SU-DHL-6 (cell line): ENCODE results near the gene BBS4.

Experiments
- H2AFZ ChIP-seq: fragments of 200-600 bp; sonication (generic); 2 replicates; pipeline ENCODE4 v1.6.1; 2014; ENCODE audit warnings: low read depth, mild to moderate bottlenecking, moderate library complexity, mixed read lengths, antibody characterized with exemption, low read length; ENCODE audit not compliant: severe bottlenecking
- H3F3A ChIP-seq: fragments of 200-600 bp; shearing (Covaris generic); 2 replicates; pipeline ENCODE4 v1.6.0; 2016; ENCODE audit warnings: antibody characterized with exemption, mild to moderate bottlenecking; ENCODE audit not compliant: insufficient read depth
- H3K27ac ChIP-seq: fragments of 200-600 bp; sonication (generic); 2 replicates; pipeline ENCODE4 v1.5.1; 2016; ENCODE audit warnings: low read depth, mild to moderate bottlenecking, low read length, moderate library complexity, mixed read lengths
- H3K27me3 ChIP-seq: fragments of 200-600 bp; sonication (generic), shearing (Covaris generic); 2 replicates; pipeline ENCODE4 v1.6.0; 2014; ENCODE audit warnings: mild to moderate bottlenecking, low read length
- H3K36me3 ChIP-seq: fragments of 200-600 bp; sonication (generic); 2 replicates; pipeline ENCODE4 v1.6.1; 2014; ENCODE audit warnings: mild to moderate bottlenecking, low read length, mixed read lengths
- H3K4me2 ChIP-seq: fragments of 300-600, 200-600 bp; shearing (Covaris generic), sonication (generic); 2 replicates; pipeline ENCODE4 v1.6.0; 2014; ENCODE audit warnings: low read length, low read depth, mild to moderate bottlenecking; ENCODE audit not compliant: poor library complexity, severe bottlenecking
- H3K4me3 ChIP-seq: fragments of 200-600 bp; sonication (generic); 2 replicates; pipeline ENCODE4 v1.5.1; 2014; ENCODE audit warnings: antibody characterized with exemption, low read length, mild to moderate bottlenecking, mixed read lengths; ENCODE audit not compliant: insufficient read depth, poor library complexity, severe bottlenecking
- H3K79me2 ChIP-seq: fragments of 200-600 bp; sonication (generic); 2 replicates; pipeline ENCODE4 v1.6.1; 2014; ENCODE audit warnings: mild to moderate bottlenecking, low read length, moderate library complexity; ENCODE audit not compliant: insufficient read depth
- H3K9ac ChIP-seq: fragments of 200-600 bp; sonication (generic); 2 replicates; pipeline ENCODE4 v1.7.0; 2014; ENCODE audit warnings: mild to moderate bottlenecking, low read length
- H3K9me2 ChIP-seq: fragments of 200-600 bp; sonication (generic); replicated peaks from 2 replicates; pipeline ENCODE4 v1.6.1; 2014; ENCODE audit warnings: low read length; ENCODE audit not compliant: insufficient read depth
- H3K9me3 ChIP-seq: fragments of 200-600 bp; sonication (generic); 2 replicates; pipeline ENCODE4 v1.6.1; 2014; ENCODE audit warnings: low read length, mixed read lengths; ENCODE audit not compliant: insufficient read depth
- H4K20me1 ChIP-seq: fragments of 200-600 bp; sonication (generic); 2 replicates; pipeline ENCODE4 v1.6.1; 2014; ENCODE audit warnings: low read depth, mild to moderate bottlenecking, antibody characterized with exemption, low read length, moderate library complexity, mixed read lengths
- EZH2phosphoT487 ChIP-seq: fragments of 200-600 bp; sonication (generic), shearing (Covaris generic); conservative IDR thresholded peaks from 2 replicates; pipeline ENCODE4 v1.6.1; 2018; ENCODE audit warnings: mild to moderate bottlenecking, antibody characterized with exemption, low read length, moderate library complexity, mixed read lengths
- TF ChIP-seq, protein P1 (sequence below): fragments of 200-600 bp; sonication (generic); IDR thresholded peaks from one replicate; pipeline ENCODE4 v1.5.1; 2017; ENCODE audit warnings: antibody characterized with exemption, mild to moderate bottlenecking, low read length, moderate library complexity; ENCODE audit not compliant: insufficient read depth, poor library complexity, severe bottlenecking

BBS4 gene

DNA sequence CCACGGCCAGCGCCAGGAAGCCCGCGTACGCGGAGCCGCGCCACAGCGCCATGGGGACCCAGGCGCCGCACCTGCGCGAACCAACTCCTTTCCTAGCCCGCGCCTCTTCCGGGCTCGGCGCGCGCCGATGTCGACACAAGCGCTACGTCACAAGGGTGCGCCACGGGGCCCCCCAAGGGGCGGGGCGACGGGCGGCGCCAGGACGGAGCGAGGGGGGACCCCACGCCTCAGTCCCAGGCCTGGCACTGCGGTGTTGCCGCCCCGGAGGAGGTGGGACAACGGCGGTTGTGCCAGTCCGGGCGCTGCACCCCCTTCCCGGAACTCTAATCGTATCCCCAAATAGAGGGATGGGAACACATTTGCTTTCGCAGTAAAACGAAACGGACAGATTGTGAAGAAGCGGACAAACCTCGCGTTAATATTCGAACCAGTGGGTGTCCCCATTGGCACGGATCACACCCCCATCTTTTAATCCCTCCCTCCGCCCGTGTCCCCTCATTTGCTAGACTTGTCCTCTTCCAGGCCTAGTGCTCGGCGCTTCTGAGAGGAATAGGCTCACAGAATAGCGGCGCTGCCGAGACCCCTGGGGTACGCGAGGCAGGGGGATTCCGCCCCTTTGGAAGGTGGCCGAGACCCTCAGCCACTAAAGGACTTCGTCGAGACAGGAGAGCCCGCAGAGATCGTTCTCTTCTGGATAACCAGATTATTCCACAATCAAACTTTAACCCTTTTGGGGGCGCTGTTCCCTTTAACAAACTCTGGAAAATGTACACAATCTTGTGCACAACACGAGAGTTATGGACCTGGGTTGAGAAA is 97.8 kb downstream of the BBS4 start, which contains the start of gene ADPGK:
TSS of gene ADPGK (minus strand) at position 119 of the 816 bp plus-strand sequence. CDS start at position 52, 67 bp downstream.
- H3F3A ChIP-seq = no peaks in the 10 kb centered on the region
- no peaks in the 10 kb centered on the region for H3K9me3 ChIP-seq
- no peaks in the 10 kb centered on the region for H3K9me2 ChIP-seq
- H3K27me3 ChIP-seq = no peaks in the 10 kb centered on the region
- no peak for TF ChIP-seq EZH2phosphoT487
- TF ChIP-seq, protein P1, sequence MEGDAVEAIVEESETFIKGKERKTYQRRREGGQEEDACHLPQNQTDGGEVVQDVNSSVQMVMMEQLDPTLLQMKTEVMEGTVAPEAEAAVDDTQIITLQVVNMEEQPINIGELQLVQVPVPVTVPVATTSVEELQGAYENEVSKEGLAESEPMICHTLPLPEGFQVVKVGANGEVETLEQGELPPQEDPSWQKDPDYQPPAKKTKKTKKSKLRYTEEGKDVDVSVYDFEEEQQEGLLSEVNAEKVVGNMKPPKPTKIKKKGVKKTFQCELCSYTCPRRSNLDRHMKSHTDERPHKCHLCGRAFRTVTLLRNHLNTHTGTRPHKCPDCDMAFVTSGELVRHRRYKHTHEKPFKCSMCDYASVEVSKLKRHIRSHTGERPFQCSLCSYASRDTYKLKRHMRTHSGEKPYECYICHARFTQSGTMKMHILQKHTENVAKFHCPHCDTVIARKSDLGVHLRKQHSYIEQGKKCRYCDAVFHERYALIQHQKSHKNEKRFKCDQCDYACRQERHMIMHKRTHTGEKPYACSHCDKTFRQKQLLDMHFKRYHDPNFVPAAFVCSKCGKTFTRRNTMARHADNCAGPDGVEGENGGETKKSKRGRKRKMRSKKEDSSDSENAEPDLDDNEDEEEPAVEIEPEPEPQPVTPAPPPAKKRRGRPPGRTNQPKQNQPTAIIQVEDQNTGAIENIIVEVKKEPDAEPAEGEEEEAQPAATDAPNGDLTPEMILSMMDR = peak; percentile 40
- peak within 1 kb of the TSS; percentile 99 for H3K9ac ChIP-seq
- peaks cover 46% of the 10 kb centered on the region for H3K79me2 ChIP-seq
- peak within 1 kb of the TSS; percentile 80 for H2AFZ ChIP-seq
- H3K27ac ChIP-seq = peak within 1 kb of the TSS; percentile 51
- no peaks in the 10 kb centered on the region; the same call in 1 of the 2 replicates for H3K36me3 ChIP-seq
- H3K4me3 ChIP-seq = peak within 1 kb of the TSS; percentile 99
- no peaks in the 10 kb centered on the region; the same call in 1 of the 2 replicates for H4K20me1 ChIP-seq
- H3K4me2 ChIP-seq = peak within 1 kb of the TSS; percentile 79

DNA sequence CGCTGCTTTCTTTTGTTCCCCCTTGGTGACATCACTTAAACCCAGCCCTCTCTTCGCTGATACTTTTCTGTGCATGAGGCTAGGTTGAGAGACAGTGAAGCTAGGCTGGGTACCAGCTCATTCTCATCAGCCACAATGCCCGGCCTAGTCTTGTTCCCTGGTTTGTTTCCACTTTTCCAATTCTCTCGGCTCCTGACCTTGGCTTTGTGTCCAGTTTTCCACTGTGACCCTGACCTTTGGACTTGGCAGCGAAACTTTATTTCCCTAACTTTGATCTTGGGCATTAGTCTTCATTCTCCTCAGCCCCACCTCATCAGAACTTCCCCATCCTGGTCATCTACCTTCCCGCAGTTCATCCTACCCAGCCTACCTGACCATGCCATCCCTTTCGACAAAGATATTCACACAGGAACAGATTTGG is 98.5 kb downstream of the BBS4 start:
- H3K9me3 ChIP-seq = no peaks in the 10 kb centered on the region
- H3K27ac ChIP-seq = no peak overlapping the region
- no peaks in the 10 kb centered on the region for H3K27me3 ChIP-seq
- H3F3A ChIP-seq = no peaks in the 10 kb centered on the region
- peak overlapping the region; percentile 99 for H3K9ac ChIP-seq
- H4K20me1 ChIP-seq = no peaks in the 10 kb centered on the region
- H3K4me3 ChIP-seq = peak overlapping the region; percentile 99
- H3K9me2 ChIP-seq = no peaks in the 10 kb centered on the region
- no peaks in the 10 kb centered on the region; the same call in 1 of the 2 replicates for H3K36me3 ChIP-seq
- H3K79me2 ChIP-seq = peaks cover 40% of the 10 kb centered on the region
- peak overlapping the region; percentile 77 for H3K4me2 ChIP-seq
- TF ChIP-seq EZH2phosphoT487 = no peak
- TF ChIP-seq, protein P1 = no peak
- peak overlapping the region; percentile 80 for H2AFZ ChIP-seq

DNA sequence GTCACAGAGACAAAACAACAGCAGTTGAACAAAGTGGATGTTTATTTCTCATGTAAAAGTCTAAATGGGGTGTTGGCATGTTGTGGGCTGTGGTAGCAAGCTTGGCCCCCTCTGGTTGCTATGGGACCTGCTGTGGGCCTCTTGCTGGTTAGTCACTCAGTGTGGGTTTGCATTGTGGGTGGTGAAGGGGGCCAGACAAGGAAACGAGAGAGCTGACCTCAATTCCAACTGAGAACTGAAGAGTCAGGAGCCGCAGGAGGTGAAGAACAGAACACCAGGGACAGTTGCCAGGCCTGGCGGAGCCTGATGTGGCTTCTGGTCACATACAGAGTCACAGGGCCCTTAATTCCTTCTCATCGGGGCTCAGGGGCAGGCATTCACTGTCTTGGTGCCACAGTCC is 99.4 kb downstream of the BBS4 start:
- Histone ChIP-seq H2AFZ (peak overlapping the region; percentile 28), H3K9me3 (no peaks in the 10 kb centered on the region), H3F3A (no peaks in the 10 kb centered on the region), H4K20me1 (no peaks in the 10 kb centered on the region), H3K27ac (no peak overlapping the region), H3K36me3 (no peaks in the 10 kb centered on the region; the same call in 1 of the 2 replicates), H3K79me2 (peaks cover 31% of the 10 kb centered on the region), H3K4me2 (no peak overlapping the region), H3K9ac (no peak overlapping the region), H3K9me2 (no peaks in the 10 kb centered on the region), H3K27me3 (no peaks in the 10 kb centered on the region), H3K4me3 (no peak overlapping the region)
- TF ChIP-seq, protein P1 = no peak
- no peak for TF ChIP-seq EZH2phosphoT487
